GM12891 (cell line): ENCODE measurements around the gene SPTBN4.

Source experiments
- POLR2A ChIP-seq: IDR thresholded peaks from 2 replicates; pipeline ENCODE4 v1.6.1; 2011; ENCODE audit warnings: low read depth, low read length, control low read depth
- POLR2AphosphoS5 ChIP-seq: IDR thresholded peaks from 2 replicates; pipeline ENCODE4 v1.6.1; 2011; ENCODE audit warnings: low read depth, low read length, control low read depth

- no peak for TF ChIP-seq POLR2A
- no peak for TF ChIP-seq POLR2AphosphoS5
These were observed 76.3 kb downstream of the SPTBN4 start for GRCh38 chr19:40543029-40543597.
